ENCODE data around the gene NEUROG1.

The NEUROG1 gene

DNA sequence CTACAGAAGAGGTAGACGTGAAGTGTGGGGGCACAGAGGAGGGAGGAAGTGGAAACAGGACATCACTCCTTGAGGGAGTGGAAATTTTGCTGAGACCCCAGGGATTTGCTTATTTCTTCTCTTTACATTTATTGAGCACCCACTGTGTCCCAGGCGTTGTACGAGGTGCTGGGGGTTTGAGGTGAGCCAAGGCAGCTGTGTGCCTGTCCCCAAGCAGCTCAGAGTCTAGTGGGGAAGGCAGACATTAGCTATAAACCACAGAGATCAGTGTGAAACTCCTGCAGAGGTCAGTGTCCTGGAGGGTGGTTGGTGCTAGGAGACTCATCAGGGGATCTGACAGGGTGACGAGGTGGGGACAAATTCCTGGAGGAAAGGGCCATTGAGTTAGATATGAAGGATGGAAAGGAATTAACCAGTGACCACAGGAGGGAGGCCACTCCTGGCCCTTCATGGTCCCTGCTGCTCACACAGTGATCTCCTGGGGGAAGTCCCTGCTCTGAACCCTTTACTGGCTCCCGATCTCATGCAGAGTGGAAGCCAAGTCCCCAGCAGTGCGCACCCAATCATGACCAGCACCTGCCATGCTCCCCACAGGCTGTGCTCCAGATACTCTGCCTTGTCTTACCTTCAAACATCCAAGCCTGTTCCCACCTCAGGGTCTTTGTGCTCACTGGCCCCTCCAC, 46.5 kb upstream of the NEUROG1 start:
- Histone ChIP-seq H3K4me3 (ENCODE audit: low read depth, low read length, poor library complexity, severe bottlenecking) (no peak overlapping the region), H3K9me2 (ENCODE audit: low read depth, low read length) (no peaks in the 10 kb centered on the region), H3K79me2 (ENCODE audit: insufficient read depth, low read length) (no peaks in the 10 kb centered on the region), H3K9me3 (ENCODE audit: low read length) (no peaks in the 10 kb centered on the region), H3K27ac (ENCODE audit: low read depth, low read length, poor library complexity, severe bottlenecking) (no peak overlapping the region), H4K20me1 (ENCODE audit: insufficient read depth, low read length) (no peaks in the 10 kb centered on the region), H3K4me1 (ENCODE audit: insufficient read depth, low read length, severe bottlenecking) (no peaks in the 10 kb centered on the region), H3F3A (ENCODE audit: insufficient read depth, low read length) (no peaks in the 10 kb centered on the region), H3K4me2 (ENCODE audit: low read length) (no peak overlapping the region), H2AFZ (ENCODE audit: low read length) (no peak overlapping the region), H3K27me3 (ENCODE audit: insufficient read depth, low read length) (no peaks in the 10 kb centered on the region), H3K36me3 (ENCODE audit: insufficient read depth, low read length) (no peaks in the 10 kb centered on the region), H3K9ac (ENCODE audit: low read length) (no peak overlapping the region)
- TF ChIP-seq, protein P1, sequence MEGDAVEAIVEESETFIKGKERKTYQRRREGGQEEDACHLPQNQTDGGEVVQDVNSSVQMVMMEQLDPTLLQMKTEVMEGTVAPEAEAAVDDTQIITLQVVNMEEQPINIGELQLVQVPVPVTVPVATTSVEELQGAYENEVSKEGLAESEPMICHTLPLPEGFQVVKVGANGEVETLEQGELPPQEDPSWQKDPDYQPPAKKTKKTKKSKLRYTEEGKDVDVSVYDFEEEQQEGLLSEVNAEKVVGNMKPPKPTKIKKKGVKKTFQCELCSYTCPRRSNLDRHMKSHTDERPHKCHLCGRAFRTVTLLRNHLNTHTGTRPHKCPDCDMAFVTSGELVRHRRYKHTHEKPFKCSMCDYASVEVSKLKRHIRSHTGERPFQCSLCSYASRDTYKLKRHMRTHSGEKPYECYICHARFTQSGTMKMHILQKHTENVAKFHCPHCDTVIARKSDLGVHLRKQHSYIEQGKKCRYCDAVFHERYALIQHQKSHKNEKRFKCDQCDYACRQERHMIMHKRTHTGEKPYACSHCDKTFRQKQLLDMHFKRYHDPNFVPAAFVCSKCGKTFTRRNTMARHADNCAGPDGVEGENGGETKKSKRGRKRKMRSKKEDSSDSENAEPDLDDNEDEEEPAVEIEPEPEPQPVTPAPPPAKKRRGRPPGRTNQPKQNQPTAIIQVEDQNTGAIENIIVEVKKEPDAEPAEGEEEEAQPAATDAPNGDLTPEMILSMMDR (IDR thresholded peaks at IDR 0.05; ENCODE audit: low read length) = no peak
- TF ChIP-seq EZH2 (IDR thresholded peaks at IDR 0.05; ENCODE audit: borderline replicate concordance, low read length) = no peak

- H3K27ac ChIP-seq (ENCODE audit: low read depth, low read length, poor library complexity, severe bottlenecking) = no peak within 1 kb of the TSS
- no peaks in the 10 kb centered on the region for H4K20me1 ChIP-seq (ENCODE audit: insufficient read depth, low read length)
- H3K4me1 ChIP-seq (ENCODE audit: insufficient read depth, low read length, severe bottlenecking) = no peaks in the 10 kb centered on the region
- no peak within 1 kb of the TSS for H3K9ac ChIP-seq (ENCODE audit: low read length)
- no peak within 1 kb of the TSS for H3K4me2 ChIP-seq (ENCODE audit: low read length)
- H3K9me3 ChIP-seq (ENCODE audit: low read length) = no peaks in the 10 kb centered on the region
- no peak within 1 kb of the TSS for H2AFZ ChIP-seq (ENCODE audit: low read length)
- H3K27me3 ChIP-seq (ENCODE audit: insufficient read depth, low read length) = no peaks in the 10 kb centered on the region
- no peak within 1 kb of the TSS for H3K4me3 ChIP-seq (ENCODE audit: low read depth, low read length, poor library complexity, severe bottlenecking)
- TF ChIP-seq, protein P1 (IDR thresholded peaks at IDR 0.05; ENCODE audit: low read length) = no peak
- no peak for TF ChIP-seq EZH2 (IDR thresholded peaks at IDR 0.05; ENCODE audit: borderline replicate concordance, low read length)
- no peaks in the 10 kb centered on the region for H3F3A ChIP-seq (ENCODE audit: insufficient read depth, low read length)
- H3K36me3 ChIP-seq (ENCODE audit: insufficient read depth, low read length) = no peaks in the 10 kb centered on the region
- H3K9me2 ChIP-seq (ENCODE audit: low read depth, low read length) = no peaks in the 10 kb centered on the region
- H3K79me2 ChIP-seq (ENCODE audit: insufficient read depth, low read length) = no peaks in the 10 kb centered on the region
Observed at GRCh38 chr5:135578685-135579341, 43.0 kb upstream of the NEUROG1 start, which contains the start of gene CXCL14. Gene CXCL14 (minus strand): TSS chr5:135578991. CDS start chr5:135578778, 213 bp downstream.

- no peak overlapping the region for H2AFZ ChIP-seq (ENCODE audit: low read length)
- no peaks in the 10 kb centered on the region for H3K79me2 ChIP-seq (ENCODE audit: insufficient read depth, low read length)
- no peaks in the 10 kb centered on the region for H3F3A ChIP-seq (ENCODE audit: insufficient read depth, low read length)
- H3K27ac ChIP-seq (ENCODE audit: low read depth, low read length, poor library complexity, severe bottlenecking) = no peak overlapping the region
- no peaks in the 10 kb centered on the region for H3K9me2 ChIP-seq (ENCODE audit: low read depth, low read length)
- no peaks in the 10 kb centered on the region for H3K9me3 ChIP-seq (ENCODE audit: low read length)
- TF ChIP-seq EZH2 (IDR thresholded peaks at IDR 0.05; ENCODE audit: borderline replicate concordance, low read length) = no peak
- TF ChIP-seq, protein P1 (IDR thresholded peaks at IDR 0.05; ENCODE audit: low read length) = no peak
- H3K27me3 ChIP-seq (ENCODE audit: insufficient read depth, low read length) = no peaks in the 10 kb centered on the region
- no peak overlapping the region for H3K9ac ChIP-seq (ENCODE audit: low read length)
- no peak overlapping the region for H3K4me2 ChIP-seq (ENCODE audit: low read length)
- no peaks in the 10 kb centered on the region for H4K20me1 ChIP-seq (ENCODE audit: insufficient read depth, low read length)
- no peaks in the 10 kb centered on the region for H3K4me1 ChIP-seq (ENCODE audit: insufficient read depth, low read length, severe bottlenecking)
- no peak overlapping the region for H3K4me3 ChIP-seq (ENCODE audit: low read depth, low read length, poor library complexity, severe bottlenecking)
- H3K36me3 ChIP-seq (ENCODE audit: insufficient read depth, low read length) = no peaks in the 10 kb centered on the region
Observed at GRCh38 chr5:135578305-135578684, 42.5 kb upstream of the NEUROG1 start.
